Gastrocnemius medialis (tissue), 4 donors: ENCODE measurements around the gene ANKRD29.

Source experiments
- CTCF ChIP-seq, 5 experiments: fragments of 450-650 bp in 3 of 5; fragments of 200-600 bp in 2 of 5; sonication (generic) in 2 of 5; IDR thresholded peaks in 4 of 5; conservative IDR thresholded peaks in 1 of 5; 1 replicate in 4 of 5; 2 replicates in 1 of 5; pipeline ENCODE4 v1.5.1; 2016 to 2019; ENCODE audit warnings: antibody characterized with exemption in 5 of 5, mild to moderate bottlenecking in 3 of 5, moderate library complexity in 3 of 5
- POLR2A ChIP-seq, 2 donors: fragments of 450-650 bp; IDR thresholded peaks; one replicate each; pipeline ENCODE4 v1.6.1; 2017; ENCODE audit warnings: antibody characterized with exemption in 2 of 2, mild to moderate bottlenecking in 2 of 2, moderate library complexity in 2 of 2

GRCh38 chr18:23623040-23623439 is 39.7 kb downstream of the ANKRD29 start:
- TF ChIP-seq CTCF (IDR thresholded peaks at IDR 0.05 in 4 of 5, conservative IDR thresholded peaks at IDR 0.05 in 1 of 5) (no peak), POLR2A (IDR thresholded peaks at IDR 0.05) (no peak)
